GM12878 (cell line): ENCODE data around the gene RNLS.

Experiments
- MTA3 ChIP-seq: IDR thresholded peaks from 2 replicates; pipeline ENCODE4 v1.6.1; 2012; ENCODE audit warnings: low read length, inconsistent platforms, borderline replicate concordance
- POLR2A ChIP-seq: IDR thresholded peaks from 2 replicates; pipeline ENCODE4 v1.6.1; 2011; ENCODE audit warnings: low read depth, mild to moderate bottlenecking, low read length
- POLR2AphosphoS5 ChIP-seq: IDR thresholded peaks from 2 replicates; pipeline ENCODE4 v1.6.1; 2011; ENCODE audit warnings: mild to moderate bottlenecking, low read length, inconsistent platforms
- RCOR1 ChIP-seq: conservative IDR thresholded peaks from 2 replicates; pipeline ENCODE4 v1.6.1; 2012; ENCODE audit warnings: low read depth, low read length, improper control_type of control experiment
- SREBF2 ChIP-seq: IDR thresholded peaks from 2 replicates; pipeline ENCODE4 v1.6.1; 2012; ENCODE audit warnings: mild to moderate bottlenecking, low read length
- ZBED1 ChIP-seq: IDR thresholded peaks from 2 replicates; pipeline ENCODE4 v1.6.1; 2016; ENCODE audit warnings: borderline replicate concordance
- TF ChIP-seq, protein P1 (sequence below), 3 experiments: IDR thresholded peaks in 2 of 3; conservative IDR thresholded peaks in 1 of 3; 2 replicates each; pipeline ENCODE4 v1.5.1; 2011; ENCODE audit warnings: low read depth in 3 of 3, low read length in 3 of 3, mild to moderate bottlenecking in 3 of 3, control low read depth in 2 of 3, moderate library complexity in 2 of 3, inconsistent platforms in 1 of 3, mixed read lengths in 1 of 3; ENCODE audit not compliant: control insufficient read depth in 2 of 3, insufficient read depth in 1 of 3; ENCODE audit errors: extremely low read depth in 1 of 3
- TF ChIP-seq, protein P2 (sequence below): fragments of 450-650 bp; IDR thresholded peaks from 2 replicates; pipeline ENCODE4 v1.6.1; 2017; ENCODE audit warnings: mild to moderate bottlenecking
- TF ChIP-seq, protein P3 (sequence below): IDR thresholded peaks from 2 replicates; pipeline ENCODE4 v1.6.1; 2012; ENCODE audit warnings: low read depth, low read length, improper control_type of control experiment
- TF ChIP-seq, protein P4 (sequence below): IDR thresholded peaks from 2 replicates; pipeline ENCODE4 v1.6.1; 2012; ENCODE audit warnings: mild to moderate bottlenecking, low read depth, low read length

DNA sequence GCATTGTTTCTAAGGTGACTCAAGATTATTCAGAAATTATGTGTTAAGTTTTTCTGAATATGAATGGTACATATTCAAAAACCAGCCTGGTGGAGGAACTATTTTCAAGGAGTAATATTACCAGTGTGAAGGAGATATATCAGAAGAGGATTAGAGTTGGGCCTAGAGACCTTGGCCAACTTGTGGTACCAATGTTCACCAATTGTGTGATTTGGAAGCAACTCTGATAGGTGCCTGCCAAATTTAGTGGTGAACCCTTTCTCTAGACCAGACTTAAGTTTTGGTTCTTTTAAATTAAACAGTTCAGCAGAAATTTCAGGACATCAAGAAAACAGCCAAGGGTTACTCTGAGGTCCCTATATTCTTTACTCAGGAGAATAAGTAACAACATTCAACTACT, 88.6 kb downstream of the RNLS start:
- TF ChIP-seq RCOR1 (no peak), POLR2A (no peak), ZBED1 (no peak), POLR2AphosphoS5 (no peak), SREBF2 (no peak), MTA3 (no peak)
- TF ChIP-seq, protein P1, sequence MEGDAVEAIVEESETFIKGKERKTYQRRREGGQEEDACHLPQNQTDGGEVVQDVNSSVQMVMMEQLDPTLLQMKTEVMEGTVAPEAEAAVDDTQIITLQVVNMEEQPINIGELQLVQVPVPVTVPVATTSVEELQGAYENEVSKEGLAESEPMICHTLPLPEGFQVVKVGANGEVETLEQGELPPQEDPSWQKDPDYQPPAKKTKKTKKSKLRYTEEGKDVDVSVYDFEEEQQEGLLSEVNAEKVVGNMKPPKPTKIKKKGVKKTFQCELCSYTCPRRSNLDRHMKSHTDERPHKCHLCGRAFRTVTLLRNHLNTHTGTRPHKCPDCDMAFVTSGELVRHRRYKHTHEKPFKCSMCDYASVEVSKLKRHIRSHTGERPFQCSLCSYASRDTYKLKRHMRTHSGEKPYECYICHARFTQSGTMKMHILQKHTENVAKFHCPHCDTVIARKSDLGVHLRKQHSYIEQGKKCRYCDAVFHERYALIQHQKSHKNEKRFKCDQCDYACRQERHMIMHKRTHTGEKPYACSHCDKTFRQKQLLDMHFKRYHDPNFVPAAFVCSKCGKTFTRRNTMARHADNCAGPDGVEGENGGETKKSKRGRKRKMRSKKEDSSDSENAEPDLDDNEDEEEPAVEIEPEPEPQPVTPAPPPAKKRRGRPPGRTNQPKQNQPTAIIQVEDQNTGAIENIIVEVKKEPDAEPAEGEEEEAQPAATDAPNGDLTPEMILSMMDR (IDR thresholded peaks at IDR 0.05 in 2 of 3, conservative IDR thresholded peaks at IDR 0.05 in 1 of 3; ENCODE audit: control insufficient read depth in 2 of 3, extremely low read depth in 1 of 3, insufficient read depth in 1 of 3, low read depth in 3 of 3, low read length in 3 of 3) = no peak
- TF ChIP-seq, protein P2, sequence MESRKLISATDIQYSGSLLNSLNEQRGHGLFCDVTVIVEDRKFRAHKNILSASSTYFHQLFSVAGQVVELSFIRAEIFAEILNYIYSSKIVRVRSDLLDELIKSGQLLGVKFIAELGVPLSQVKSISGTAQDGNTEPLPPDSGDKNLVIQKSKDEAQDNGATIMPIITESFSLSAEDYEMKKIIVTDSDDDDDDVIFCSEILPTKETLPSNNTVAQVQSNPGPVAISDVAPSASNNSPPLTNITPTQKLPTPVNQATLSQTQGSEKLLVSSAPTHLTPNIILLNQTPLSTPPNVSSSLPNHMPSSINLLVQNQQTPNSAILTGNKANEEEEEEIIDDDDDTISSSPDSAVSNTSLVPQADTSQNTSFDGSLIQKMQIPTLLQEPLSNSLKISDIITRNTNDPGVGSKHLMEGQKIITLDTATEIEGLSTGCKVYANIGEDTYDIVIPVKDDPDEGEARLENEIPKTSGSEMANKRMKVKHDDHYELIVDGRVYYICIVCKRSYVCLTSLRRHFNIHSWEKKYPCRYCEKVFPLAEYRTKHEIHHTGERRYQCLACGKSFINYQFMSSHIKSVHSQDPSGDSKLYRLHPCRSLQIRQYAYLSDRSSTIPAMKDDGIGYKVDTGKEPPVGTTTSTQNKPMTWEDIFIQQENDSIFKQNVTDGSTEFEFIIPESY = no peak
- TF ChIP-seq, protein P3, sequence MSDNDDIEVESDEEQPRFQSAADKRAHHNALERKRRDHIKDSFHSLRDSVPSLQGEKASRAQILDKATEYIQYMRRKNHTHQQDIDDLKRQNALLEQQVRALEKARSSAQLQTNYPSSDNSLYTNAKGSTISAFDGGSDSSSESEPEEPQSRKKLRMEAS = no peak
- TF ChIP-seq, protein P4, sequence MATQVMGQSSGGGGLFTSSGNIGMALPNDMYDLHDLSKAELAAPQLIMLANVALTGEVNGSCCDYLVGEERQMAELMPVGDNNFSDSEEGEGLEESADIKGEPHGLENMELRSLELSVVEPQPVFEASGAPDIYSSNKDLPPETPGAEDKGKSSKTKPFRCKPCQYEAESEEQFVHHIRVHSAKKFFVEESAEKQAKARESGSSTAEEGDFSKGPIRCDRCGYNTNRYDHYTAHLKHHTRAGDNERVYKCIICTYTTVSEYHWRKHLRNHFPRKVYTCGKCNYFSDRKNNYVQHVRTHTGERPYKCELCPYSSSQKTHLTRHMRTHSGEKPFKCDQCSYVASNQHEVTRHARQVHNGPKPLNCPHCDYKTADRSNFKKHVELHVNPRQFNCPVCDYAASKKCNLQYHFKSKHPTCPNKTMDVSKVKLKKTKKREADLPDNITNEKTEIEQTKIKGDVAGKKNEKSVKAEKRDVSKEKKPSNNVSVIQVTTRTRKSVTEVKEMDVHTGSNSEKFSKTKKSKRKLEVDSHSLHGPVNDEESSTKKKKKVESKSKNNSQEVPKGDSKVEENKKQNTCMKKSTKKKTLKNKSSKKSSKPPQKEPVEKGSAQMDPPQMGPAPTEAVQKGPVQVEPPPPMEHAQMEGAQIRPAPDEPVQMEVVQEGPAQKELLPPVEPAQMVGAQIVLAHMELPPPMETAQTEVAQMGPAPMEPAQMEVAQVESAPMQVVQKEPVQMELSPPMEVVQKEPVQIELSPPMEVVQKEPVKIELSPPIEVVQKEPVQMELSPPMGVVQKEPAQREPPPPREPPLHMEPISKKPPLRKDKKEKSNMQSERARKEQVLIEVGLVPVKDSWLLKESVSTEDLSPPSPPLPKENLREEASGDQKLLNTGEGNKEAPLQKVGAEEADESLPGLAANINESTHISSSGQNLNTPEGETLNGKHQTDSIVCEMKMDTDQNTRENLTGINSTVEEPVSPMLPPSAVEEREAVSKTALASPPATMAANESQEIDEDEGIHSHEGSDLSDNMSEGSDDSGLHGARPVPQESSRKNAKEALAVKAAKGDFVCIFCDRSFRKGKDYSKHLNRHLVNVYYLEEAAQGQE = no peak
